NT2/D1 (cell line): ENCODE measurements around the gene LRMDA.

Source experiments
- DNase-seq: peaks from one replicate; pipeline ENCODE4 v3.0.0-alpha.2; 2011; ENCODE audit warnings: low read depth, low spot score
- H3K27me3 ChIP-seq: 2 replicates; pipeline ENCODE4 v1.6.0; 2011; ENCODE audit warnings: mild to moderate bottlenecking; ENCODE audit not compliant: insufficient read length, insufficient read depth
- H3K36me3 ChIP-seq: 2 replicates; pipeline ENCODE4 v1.6.1; 2011; ENCODE audit warnings: mild to moderate bottlenecking, low read length, mixed read lengths; ENCODE audit not compliant: insufficient read depth, insufficient read length
- H3K4me1 ChIP-seq: 2 replicates; pipeline ENCODE4 v1.5.1; 2011; ENCODE audit not compliant: insufficient read depth, insufficient read length
- H3K4me3 ChIP-seq: 2 replicates; pipeline ENCODE4 v1.5.1; 2011; ENCODE audit warnings: low read depth; ENCODE audit not compliant: insufficient read length
- H3K9ac ChIP-seq: 2 replicates; pipeline ENCODE4 v1.6.0; 2011; ENCODE audit warnings: low read depth; ENCODE audit not compliant: insufficient read length
- H3K9me3 ChIP-seq: 2 replicates; pipeline ENCODE4 v1.5.1; 2011; ENCODE audit warnings: mild to moderate bottlenecking, low read length; ENCODE audit not compliant: insufficient read depth
- SUZ12 ChIP-seq: IDR thresholded peaks from 2 replicates; pipeline ENCODE4 v1.6.1; 2011; ENCODE audit not compliant: insufficient read length, insufficient read depth; ENCODE audit errors: extremely low read depth
- YY1 ChIP-seq: IDR thresholded peaks from 2 replicates; pipeline ENCODE4 v1.6.1; 2011; ENCODE audit not compliant: insufficient read length, insufficient read depth
- ZNF274 ChIP-seq: IDR thresholded peaks from 2 replicates; pipeline ENCODE4 v1.6.1; 2011; ENCODE audit warnings: mild to moderate bottlenecking, low read depth, low read length

The LRMDA gene

DNA sequence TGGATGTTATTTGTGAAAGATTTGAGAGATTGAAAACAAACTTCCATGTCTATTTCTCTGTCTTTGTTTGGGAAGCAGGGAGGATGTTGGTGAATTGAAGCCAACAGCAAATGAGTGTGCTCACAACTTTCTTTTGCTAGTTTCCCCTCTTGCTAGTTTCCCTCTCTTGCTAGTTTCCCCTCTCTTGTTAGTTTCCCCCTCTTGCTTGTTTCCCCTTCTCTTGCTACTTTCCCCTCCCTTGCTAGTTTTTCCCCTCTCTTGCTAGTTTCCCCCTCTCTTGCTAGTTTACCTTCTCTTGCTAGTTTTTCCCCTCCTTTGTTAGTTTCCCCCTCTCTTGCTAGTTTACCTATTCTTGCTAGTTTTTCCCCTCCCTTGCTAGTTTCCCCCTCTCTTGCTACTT, 613.3 kb downstream of the LRMDA start:
- DNase-seq = no peak
- Histone ChIP-seq H3K9ac (no peak overlapping the region), H3K36me3 (no peaks in the 10 kb centered on the region), H3K9me3 (peaks cover 17% of the 10 kb centered on the region), H3K4me1 (no peaks in the 10 kb centered on the region), H3K27me3 (peaks cover 14% of the 10 kb centered on the region), H3K4me3 (no peak overlapping the region)
- no peak for TF ChIP-seq ZNF274
- no peak for TF ChIP-seq SUZ12
- no peak for TF ChIP-seq YY1

DNA sequence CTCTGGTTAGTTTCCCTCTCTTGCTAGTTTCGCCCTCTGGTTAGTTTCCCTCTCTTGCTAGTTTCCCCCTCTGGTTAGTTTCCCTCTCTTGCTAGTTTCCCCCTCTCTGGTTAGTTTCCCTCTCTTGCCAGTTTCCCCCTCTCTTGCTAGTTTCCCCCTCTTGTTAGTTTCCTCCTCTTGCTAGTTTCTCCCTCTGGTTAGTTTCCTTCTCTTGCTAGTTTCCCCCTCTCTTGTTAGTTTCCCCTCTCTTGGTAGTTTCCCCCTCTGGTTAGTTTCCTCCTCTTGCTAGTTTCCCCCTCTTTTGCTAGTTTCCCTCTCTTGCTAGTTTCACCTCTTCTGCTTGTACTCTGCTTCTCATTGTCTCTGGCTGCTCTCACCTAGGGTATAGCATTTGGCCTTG, 613.8 kb downstream of the LRMDA start:
- H3K9ac ChIP-seq = no peak overlapping the region
- H3K27me3 ChIP-seq = peaks cover 14% of the 10 kb centered on the region
- TF ChIP-seq ZNF274 (no peak), SUZ12 (no peak), YY1 (no peak)
- peaks cover 12% of the 10 kb centered on the region; the same call in 1 of the 2 replicates for H3K9me3 ChIP-seq
- no peak for DNase-seq
- H3K36me3 ChIP-seq = no peaks in the 10 kb centered on the region
- no peak overlapping the region for H3K4me3 ChIP-seq
- H3K4me1 ChIP-seq = no peaks in the 10 kb centered on the region

DNA sequence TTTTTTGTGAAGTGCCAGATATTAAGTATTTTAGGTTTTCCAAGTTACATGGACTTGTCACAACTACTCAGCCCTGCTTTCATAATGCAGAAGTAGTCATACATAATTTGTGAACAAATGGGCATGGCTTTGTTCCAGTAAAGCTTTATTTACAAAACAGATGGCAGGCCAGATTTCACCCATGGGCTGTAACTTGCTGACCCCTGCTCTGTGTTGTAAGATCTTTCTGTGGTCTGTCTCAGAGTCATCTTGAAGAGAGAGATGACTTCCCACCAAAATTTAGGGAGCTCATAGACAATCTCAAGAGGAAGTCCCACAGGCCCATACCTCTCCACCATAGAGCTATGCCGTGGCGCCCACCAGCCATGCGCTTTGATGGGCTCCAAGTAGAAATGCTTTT, 616.1 kb downstream of the LRMDA start:
- Histone ChIP-seq H3K27me3 (peaks cover 14% of the 10 kb centered on the region), H3K4me1 (no peaks in the 10 kb centered on the region), H3K4me3 (no peak overlapping the region), H3K9me3 (0 out of 2 replicates have a peak, but pooled peaks cover 6% of the 10 kb centered on the region), H3K9ac (no peak overlapping the region), H3K36me3 (no peaks in the 10 kb centered on the region)
- no peak for TF ChIP-seq YY1
- no peak for TF ChIP-seq SUZ12
- no peak for TF ChIP-seq ZNF274
- no peak for DNase-seq

DNA sequence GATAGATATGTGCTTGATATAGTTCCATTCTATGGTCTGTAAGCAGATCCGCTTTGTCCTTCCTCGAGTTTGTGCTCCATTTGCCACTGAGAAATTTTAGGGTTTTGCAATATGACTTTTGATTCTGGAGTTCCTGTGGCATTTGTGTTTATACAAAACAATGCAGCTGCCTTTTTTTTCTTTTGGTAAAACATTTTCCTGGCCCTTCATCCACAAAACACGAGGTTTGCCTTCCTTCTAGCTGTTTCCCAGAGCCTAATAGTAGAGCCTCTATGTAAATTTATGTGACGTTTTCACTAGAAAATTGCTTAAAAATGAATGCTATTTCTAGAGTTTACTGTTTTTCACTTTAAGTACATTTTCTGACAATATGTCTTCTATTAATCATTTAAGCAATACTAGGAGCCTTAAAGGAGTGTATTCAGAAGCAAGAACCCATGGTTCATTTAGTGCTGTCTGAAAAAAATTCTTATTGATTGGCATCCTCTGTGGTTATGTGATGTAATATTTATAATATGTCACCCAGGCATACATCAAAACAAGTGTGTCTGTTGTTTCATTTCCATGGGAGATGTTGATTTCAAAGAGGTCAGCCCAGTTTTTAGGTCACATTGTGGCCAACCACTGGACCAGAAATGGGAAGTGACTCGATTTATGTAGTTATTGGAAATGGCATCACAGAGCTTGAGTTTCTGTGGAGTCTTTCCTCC, 618.3 kb downstream of the LRMDA start:
- H3K4me3 ChIP-seq = no peak overlapping the region
- no peak for DNase-seq
- no peaks in the 10 kb centered on the region for H3K36me3 ChIP-seq
- TF ChIP-seq ZNF274 (no peak), SUZ12 (no peak), YY1 (no peak)
- H3K27me3 ChIP-seq = peaks cover 11% of the 10 kb centered on the region
- H3K9ac ChIP-seq = no peak overlapping the region
- H3K4me1 ChIP-seq = no peaks in the 10 kb centered on the region
- H3K9me3 ChIP-seq = peaks cover 21% of the 10 kb centered on the region; the same call in 1 of the 2 replicates

DNA sequence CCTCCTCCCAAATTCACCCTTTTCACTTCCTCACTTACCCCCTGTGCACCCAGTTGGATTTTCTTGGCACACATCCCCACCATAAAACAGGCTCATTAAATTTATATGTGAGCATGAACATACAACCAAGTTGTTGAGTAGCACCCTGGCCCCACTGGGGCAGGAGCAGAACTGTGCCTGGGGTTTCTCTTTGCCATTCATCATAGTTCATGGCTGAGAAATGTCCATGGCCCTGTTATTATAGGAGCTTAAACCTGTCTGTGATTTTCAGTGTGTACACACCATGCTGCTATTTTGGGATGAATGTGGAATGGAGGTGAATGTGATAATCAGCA, 618.8 kb downstream of the LRMDA start:
- DNase-seq = no peak
- no peaks in the 10 kb centered on the region for H3K4me1 ChIP-seq
- H3K4me3 ChIP-seq = no peak overlapping the region
- TF ChIP-seq SUZ12 (no peak), ZNF274 (no peak), YY1 (no peak)
- peaks cover 25% of the 10 kb centered on the region; the same call in 1 of the 2 replicates for H3K9me3 ChIP-seq
- H3K27me3 ChIP-seq = peaks cover 7% of the 10 kb centered on the region
- no peaks in the 10 kb centered on the region for H3K36me3 ChIP-seq
- H3K9ac ChIP-seq = no peak overlapping the region

DNA sequence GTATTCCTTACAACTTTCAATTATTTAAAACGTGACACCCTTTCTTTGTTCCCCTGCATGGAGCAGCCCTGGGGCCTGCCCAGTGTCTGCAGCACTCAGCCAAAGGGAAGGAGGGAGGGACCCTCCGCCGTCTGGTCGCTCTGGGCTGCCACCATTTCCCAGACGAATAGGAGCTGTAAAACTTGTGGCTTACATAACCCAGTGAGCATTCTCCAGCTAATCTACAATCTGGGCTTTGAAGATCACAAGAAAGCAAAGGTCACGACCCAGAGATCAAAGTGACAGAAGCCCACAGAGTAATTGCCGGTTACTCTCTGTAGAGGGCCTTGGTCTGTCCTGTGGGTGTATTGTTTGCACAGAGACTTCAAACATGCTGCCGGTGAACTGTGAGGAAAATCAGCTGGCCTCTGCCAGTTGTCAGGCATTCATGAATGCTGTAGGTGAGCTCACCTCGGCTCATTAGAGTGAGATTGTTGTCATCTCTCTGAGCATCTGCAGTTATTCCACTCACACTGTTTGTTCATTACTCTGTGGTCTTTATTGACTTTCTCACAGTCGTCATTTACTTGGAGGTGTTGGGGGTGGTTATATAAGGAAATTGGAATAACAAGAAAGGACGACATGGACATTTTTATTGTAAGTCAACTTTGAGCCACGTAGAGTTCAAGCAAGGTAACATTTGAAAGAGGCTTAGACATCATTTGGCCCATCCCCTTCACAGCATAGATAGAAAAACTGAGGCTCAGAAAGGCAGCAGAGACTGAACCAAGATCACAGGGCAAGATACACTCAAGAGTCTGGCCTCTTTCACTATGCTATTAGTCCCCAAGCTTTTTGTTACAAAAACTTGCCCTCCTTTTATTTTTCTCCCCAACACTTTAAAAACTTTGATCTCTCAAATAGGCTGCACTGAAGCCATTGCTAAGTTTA, 619.8 kb downstream of the LRMDA start:
- no peak for DNase-seq
- H3K36me3 ChIP-seq = no peaks in the 10 kb centered on the region

More for the DNA sequence above, 619.8 kb downstream of the LRMDA start:
- Histone ChIP-seq H3K4me3 (no peak overlapping the region), H3K27me3 (no peaks in the 10 kb centered on the region), H3K4me1 (no peaks in the 10 kb centered on the region), H3K9me3 (peaks cover 35% of the 10 kb centered on the region; the same call in 1 of the 2 replicates), H3K9ac (no peak overlapping the region)
- no peak for TF ChIP-seq YY1
- no peak for TF ChIP-seq SUZ12
- TF ChIP-seq ZNF274 = no peak
